HCT116 (cell line): ENCODE data around the gene CTTNBP2NL. TPM values are rescaled to one million over a fixed set of nuclear protein-coding genes. Genes with fewer than 3 reads are reported as not detected.

Experiments used
- ATAC-seq: fragments of 200-7000 bp; cut with Tn5 transposase; 2 replicates; pipeline ENCODE4 v1.9.1; 2020; ENCODE audit warnings: mild to moderate bottlenecking, moderate library complexity
- BruUV-seq: library from RNA; stranded (reverse); fragments of 400-500 nt; replicated peaks from 2 replicates; lab custom pipeline; 2021; lab: Mats Ljungman, UMichigan
- CTCF ChIA-PET: fragments of 300-600 bp; sonication (Branson Sonifier 250); formaldehyde crosslinking; loops from one replicate; lab custom pipeline; 2021; ENCODE audit warnings: antibody characterized with exemption; lab: Charles Lee
- POLR2A ChIA-PET: fragments of 300-600, 350-600 bp; sonication (Branson Sonifier 250); formaldehyde crosslinking; loops from one replicate; lab custom pipeline; 2021; ENCODE audit warnings: antibody characterized with exemption; lab: Charles Lee
- RAD21 ChIA-PET, 2 experiments: fragments of 300-600 bp; sonication (Branson Sonifier 250); formaldehyde crosslinking; loops; one replicate each; lab custom pipeline; 2023; ENCODE audit warnings: low total read pairs in 2 of 2; ENCODE audit not compliant: uncharacterized antibody in 2 of 2, unreplicated experiment in 2 of 2, low non-redundant PET in 1 of 2; lab: Charles Lee
- DNase-seq: peaks from one replicate; pipeline ENCODE4 v3.0.0-alpha.2; 2010; ENCODE audit warnings: low read depth, low spot score
- H2AFZ ChIP-seq: fragments of 200-600 bp; shearing (Covaris generic), sonication (generic); 2 replicates; pipeline ENCODE4 v1.6.1; 2017; ENCODE audit warnings: low read depth, mixed run types, mixed read lengths, antibody characterized with exemption, low read length; ENCODE audit not compliant: poor library complexity, severe bottlenecking
- H3K27ac ChIP-seq: 2 replicates; pipeline ENCODE4 v1.5.1; 2012; ENCODE audit warnings: low read depth, low read length
- H3K27me3 ChIP-seq: fragments of 200-600 bp; sonication (generic); 2 replicates; pipeline ENCODE4 v1.6.1; 2016; ENCODE audit warnings: mixed run types, low read length, mixed read lengths; ENCODE audit not compliant: insufficient read depth
- H3K36me3 ChIP-seq, 2 experiments: fragments of 200-500 bp in 1 of 2; fragments of 200-600 bp in 1 of 2; sonication (Bioruptor generic) in 1 of 2; sonication (generic) in 1 of 2; 2 replicates each; pipeline versions ENCODE4 v1.5.1 to v1.6.1; 2014 to 2016; ENCODE audit warnings: low read length in 2 of 2, inconsistent platforms in 1 of 2, mixed read lengths in 1 of 2, mixed run types in 1 of 2; ENCODE audit not compliant: insufficient read depth in 2 of 2, control insufficient read depth in 1 of 2
- H3K4me1 ChIP-seq, 2 experiments: fragments of 200-600 bp in 1 of 2; sonication (generic) in 1 of 2; 2 replicates each; pipeline versions ENCODE4 v1.5.1 to v1.6.1; 2012 to 2017; ENCODE audit warnings: low read length in 2 of 2, inconsistent platforms in 1 of 2, mild to moderate bottlenecking in 1 of 2, mixed read lengths in 1 of 2, mixed run types in 1 of 2, moderate library complexity in 1 of 2; ENCODE audit not compliant: insufficient read depth in 2 of 2, control insufficient read depth in 1 of 2
- H3K4me2 ChIP-seq: fragments of 200-600 bp; sonication (generic); 2 replicates; pipeline ENCODE4 v1.6.1; 2017; ENCODE audit warnings: mixed run types, low read length, mixed read lengths
- H3K4me3 ChIP-seq, 2 experiments: fragments of 200-600 bp in 1 of 2; sonication (generic) in 1 of 2; replicated peaks in 1 of 2; 2 replicates each; pipeline ENCODE4 v1.5.1; 2011 to 2016; ENCODE audit warnings: low read length in 2 of 2, control low read depth in 1 of 2, low read depth in 1 of 2, mild to moderate bottlenecking in 1 of 2, mixed read lengths in 1 of 2, mixed run types in 1 of 2
- H3K79me2 ChIP-seq: fragments of 200-600 bp; sonication (generic); 2 replicates; pipeline ENCODE4 v1.6.1; 2017; ENCODE audit warnings: mild to moderate bottlenecking, mixed run types, low read length, moderate library complexity, mixed read lengths; ENCODE audit not compliant: insufficient read depth
- H3K9ac ChIP-seq: fragments of 200-600 bp; sonication (generic); 2 replicates; pipeline ENCODE4 v1.6.1; 2016; ENCODE audit warnings: low read length, mixed read lengths
- H3K9me2 ChIP-seq: fragments of 200-600 bp; sonication (generic), shearing (Covaris generic); 2 replicates; pipeline ENCODE4 v1.6.1; 2017; ENCODE audit warnings: mixed run types, mild to moderate bottlenecking, moderate library complexity; ENCODE audit not compliant: insufficient read depth
- H3K9me3 ChIP-seq, 2 experiments: fragments of 200-500 bp in 1 of 2; fragments of 200-600 bp in 1 of 2; sonication (Bioruptor generic) in 1 of 2; sonication (generic) in 1 of 2; 2 replicates each; pipeline ENCODE4 v1.6.1; 2014 to 2017; ENCODE audit warnings: low read length in 2 of 2, mixed read lengths in 2 of 2, inconsistent platforms in 1 of 2, low read depth in 1 of 2, mild to moderate bottlenecking in 1 of 2, mixed run types in 1 of 2, moderate library complexity in 1 of 2; ENCODE audit not compliant: control insufficient read depth in 1 of 2, insufficient read depth in 1 of 2
- H4K20me1 ChIP-seq: fragments of 200-600 bp; sonication (generic), shearing (Covaris generic); 2 replicates; pipeline ENCODE4 v1.6.1; 2017; ENCODE audit warnings: mixed run types, mild to moderate bottlenecking, moderate library complexity; ENCODE audit not compliant: insufficient read depth
- CBX3 ChIP-seq: IDR thresholded peaks from 2 replicates; pipeline ENCODE4 v1.6.1; 2012; ENCODE audit warnings: low read depth
- CEBPB ChIP-seq: IDR thresholded peaks from 2 replicates; pipeline ENCODE4 v1.6.1; 2012; ENCODE audit warnings: low read depth
- EGR1 ChIP-seq: IDR thresholded peaks from 2 replicates; pipeline ENCODE4 v1.6.1; 2012; ENCODE audit warnings: low read depth
- ELF1 ChIP-seq: IDR thresholded peaks from 2 replicates; pipeline ENCODE4 v1.6.1; 2012; ENCODE audit warnings: low read depth, borderline replicate concordance
- EZH2 ChIP-seq: fragments of 200-600 bp; sonication (generic); IDR thresholded peaks from 2 replicates; pipeline ENCODE4 v1.6.1; 2017; ENCODE audit warnings: antibody characterized with exemption, mixed run types
- EZH2phosphoT487 ChIP-seq: fragments of 200-600 bp; IDR thresholded peaks from 2 replicates; pipeline ENCODE4 v1.6.1; 2018; ENCODE audit warnings: antibody characterized with exemption, borderline replicate concordance
- FOSL1 ChIP-seq: IDR thresholded peaks from 2 replicates; pipeline ENCODE4 v1.6.1; 2012; ENCODE audit warnings: low read depth
- POLR2A ChIP-seq: IDR thresholded peaks from 2 replicates; pipeline ENCODE4 v1.7.0; 2011; ENCODE audit warnings: borderline replicate concordance; ENCODE audit not compliant: insufficient read depth, insufficient read length; ENCODE audit errors: extremely low read depth
- POLR2AphosphoS5 ChIP-seq: IDR thresholded peaks from 2 replicates; pipeline ENCODE4 v1.6.1; 2011; ENCODE audit warnings: mild to moderate bottlenecking, low read depth, low read length, moderate library complexity
- RAD21 ChIP-seq: IDR thresholded peaks from 2 replicates; pipeline ENCODE4 v1.6.1; 2012; ENCODE audit warnings: low read depth, mild to moderate bottlenecking
- SIN3A ChIP-seq: IDR thresholded peaks from 2 replicates; pipeline ENCODE4 v1.6.1; 2012; ENCODE audit warnings: low read depth
- SRF ChIP-seq: IDR thresholded peaks from 2 replicates; pipeline ENCODE4 v1.6.1; 2012; ENCODE audit warnings: low read depth
- TCF7L2 ChIP-seq: IDR thresholded peaks from 2 replicates; pipeline ENCODE4 v1.7.0; 2011; ENCODE audit warnings: borderline replicate concordance, inconsistent platforms; ENCODE audit not compliant: insufficient read depth, insufficient read length; ENCODE audit errors: extremely low read depth
- YY1 ChIP-seq: IDR thresholded peaks from 2 replicates; pipeline ENCODE4 v1.6.1; 2011; ENCODE audit warnings: low read length, low read depth, moderate library complexity, mild to moderate bottlenecking; ENCODE audit not compliant: insufficient replicate concordance; ENCODE audit errors: extremely low read depth
- ZFX ChIP-seq: fragments of 450-650 bp; IDR thresholded peaks from 2 replicates; pipeline ENCODE4 v1.6.1; 2017
- ZNF274 ChIP-seq: fragments of 200-500 bp; sonication (Bioruptor generic); IDR thresholded peaks from 2 replicates; pipeline ENCODE4 v1.6.1; 2014; ENCODE audit warnings: mild to moderate bottlenecking, low read depth, low read length, inconsistent platforms
- intact Hi-C: fragments of 100-400 bp; cut with micrococcal nuclease; formaldehyde crosslinking; loops from 2 replicates; pipeline ENCODE4 v1.10.0; 2022
- total RNA-seq: library from RNA; stranded (reverse); gene quantifications from one replicate; pipeline ENCODE4 v1.2.1, GENCODE V29; 2021; ENCODE audit not compliant: unreplicated experiment
- TF ChIP-seq, protein P1 (sequence below): IDR thresholded peaks from 2 replicates; pipeline ENCODE4 v1.6.1; 2012
- TF ChIP-seq, protein P2 (sequence below), 3 experiments: fragments of 200-600 bp in 1 of 3; sonication (generic) in 1 of 3; IDR thresholded peaks in 2 of 3; conservative IDR thresholded peaks in 1 of 3; 2 replicates each; pipeline ENCODE4 v1.5.1; 2012 to 2017; ENCODE audit warnings: low read depth in 2 of 3, low read length in 2 of 3, antibody characterized with exemption in 1 of 3, borderline replicate concordance in 1 of 3, control low read depth in 1 of 3, mild to moderate bottlenecking in 1 of 3, mixed read lengths in 1 of 3, mixed run types in 1 of 3, moderate library complexity in 1 of 3; ENCODE audit not compliant: insufficient read depth in 1 of 3
- TF ChIP-seq, protein P3 (sequence below): IDR thresholded peaks from 2 replicates; pipeline ENCODE4 v1.6.1; 2011; ENCODE audit warnings: mild to moderate bottlenecking, low read length, moderate library complexity; ENCODE audit not compliant: insufficient replicate concordance; ENCODE audit errors: extremely low read depth
- TF ChIP-seq, protein P4 (sequence below): IDR thresholded peaks from 2 replicates; pipeline ENCODE4 v1.6.1; 2012

CTTNBP2NL gene
- total RNA-seq, 1 experiment from 2014 or later = 18.0 TPM

DNA sequence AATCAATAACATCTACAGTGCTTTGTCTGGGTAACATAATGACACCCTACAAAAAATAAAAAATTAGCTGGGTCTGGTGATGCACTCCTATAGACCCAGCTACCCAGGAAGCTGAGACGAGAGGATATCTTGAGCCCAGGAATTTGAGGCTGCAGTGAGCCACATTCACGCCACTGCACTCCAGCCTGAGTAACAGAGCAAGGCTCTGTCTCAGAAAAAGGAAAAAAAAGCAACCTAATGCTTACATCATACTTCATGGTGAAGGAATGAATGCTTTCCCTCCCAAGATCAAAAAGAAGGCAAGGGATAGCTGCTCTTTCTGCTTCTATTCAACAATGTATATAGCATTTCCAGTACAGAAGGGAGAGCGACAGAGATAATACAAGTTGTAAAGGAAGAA is 24.2 kb upstream of the CTTNBP2NL start:
- no peaks in the 10 kb centered on the region for H3K9me3 ChIP-seq
- ChIA-PET POLR2A (no interaction called here), CTCF (no interaction called here)
- intact Hi-C loops = no loop called here
- H4K20me1 ChIP-seq = no peaks in the 10 kb centered on the region
- no peak for ATAC-seq
- H2AFZ ChIP-seq = no peak overlapping the region
- no peaks in the 10 kb centered on the region for H3K79me2 ChIP-seq
- H3K4me1 ChIP-seq = peaks cover 0 to 4% of the 10 kb centered on the region in 2 experiments; a peak in 1 of 4 replicates
- H3K4me3 ChIP-seq = no peak overlapping the region
- no peak overlapping the region for H3K27ac ChIP-seq
- H3K27me3 ChIP-seq = no peaks in the 10 kb centered on the region
- H3K36me3 ChIP-seq = no peaks in the 10 kb centered on the region
- no peak for TF ChIP-seq TCF7L2
- TF ChIP-seq, protein P1, sequence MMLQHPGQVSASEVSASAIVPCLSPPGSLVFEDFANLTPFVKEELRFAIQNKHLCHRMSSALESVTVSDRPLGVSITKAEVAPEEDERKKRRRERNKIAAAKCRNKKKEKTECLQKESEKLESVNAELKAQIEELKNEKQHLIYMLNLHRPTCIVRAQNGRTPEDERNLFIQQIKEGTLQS = no peak
- no peak for TF ChIP-seq RAD21
- TF ChIP-seq, protein P2, sequence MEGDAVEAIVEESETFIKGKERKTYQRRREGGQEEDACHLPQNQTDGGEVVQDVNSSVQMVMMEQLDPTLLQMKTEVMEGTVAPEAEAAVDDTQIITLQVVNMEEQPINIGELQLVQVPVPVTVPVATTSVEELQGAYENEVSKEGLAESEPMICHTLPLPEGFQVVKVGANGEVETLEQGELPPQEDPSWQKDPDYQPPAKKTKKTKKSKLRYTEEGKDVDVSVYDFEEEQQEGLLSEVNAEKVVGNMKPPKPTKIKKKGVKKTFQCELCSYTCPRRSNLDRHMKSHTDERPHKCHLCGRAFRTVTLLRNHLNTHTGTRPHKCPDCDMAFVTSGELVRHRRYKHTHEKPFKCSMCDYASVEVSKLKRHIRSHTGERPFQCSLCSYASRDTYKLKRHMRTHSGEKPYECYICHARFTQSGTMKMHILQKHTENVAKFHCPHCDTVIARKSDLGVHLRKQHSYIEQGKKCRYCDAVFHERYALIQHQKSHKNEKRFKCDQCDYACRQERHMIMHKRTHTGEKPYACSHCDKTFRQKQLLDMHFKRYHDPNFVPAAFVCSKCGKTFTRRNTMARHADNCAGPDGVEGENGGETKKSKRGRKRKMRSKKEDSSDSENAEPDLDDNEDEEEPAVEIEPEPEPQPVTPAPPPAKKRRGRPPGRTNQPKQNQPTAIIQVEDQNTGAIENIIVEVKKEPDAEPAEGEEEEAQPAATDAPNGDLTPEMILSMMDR (IDR thresholded peaks at IDR 0.05 in 2 of 3, conservative IDR thresholded peaks at IDR 0.05 in 1 of 3; ENCODE audit: borderline replicate concordance in 1 of 3, insufficient read depth in 1 of 3, low read depth in 2 of 3, low read length in 2 of 3) = no peak
- TF ChIP-seq ELF1 = no peak
- TF ChIP-seq POLR2A = no peak
- no peak for TF ChIP-seq ZFX
- no peak for TF ChIP-seq CBX3
- TF ChIP-seq EGR1 = no peak
- TF ChIP-seq EZH2phosphoT487 = no peak
- TF ChIP-seq, protein P3, sequence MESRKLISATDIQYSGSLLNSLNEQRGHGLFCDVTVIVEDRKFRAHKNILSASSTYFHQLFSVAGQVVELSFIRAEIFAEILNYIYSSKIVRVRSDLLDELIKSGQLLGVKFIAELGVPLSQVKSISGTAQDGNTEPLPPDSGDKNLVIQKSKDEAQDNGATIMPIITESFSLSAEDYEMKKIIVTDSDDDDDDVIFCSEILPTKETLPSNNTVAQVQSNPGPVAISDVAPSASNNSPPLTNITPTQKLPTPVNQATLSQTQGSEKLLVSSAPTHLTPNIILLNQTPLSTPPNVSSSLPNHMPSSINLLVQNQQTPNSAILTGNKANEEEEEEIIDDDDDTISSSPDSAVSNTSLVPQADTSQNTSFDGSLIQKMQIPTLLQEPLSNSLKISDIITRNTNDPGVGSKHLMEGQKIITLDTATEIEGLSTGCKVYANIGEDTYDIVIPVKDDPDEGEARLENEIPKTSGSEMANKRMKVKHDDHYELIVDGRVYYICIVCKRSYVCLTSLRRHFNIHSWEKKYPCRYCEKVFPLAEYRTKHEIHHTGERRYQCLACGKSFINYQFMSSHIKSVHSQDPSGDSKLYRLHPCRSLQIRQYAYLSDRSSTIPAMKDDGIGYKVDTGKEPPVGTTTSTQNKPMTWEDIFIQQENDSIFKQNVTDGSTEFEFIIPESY = no peak
- TF ChIP-seq SRF = no peak
- no peak for TF ChIP-seq EZH2
- no peak for TF ChIP-seq YY1
- TF ChIP-seq POLR2AphosphoS5 = no peak
- TF ChIP-seq CEBPB = no peak
- TF ChIP-seq ZNF274 = no peak
- TF ChIP-seq FOSL1 = no peak
- TF ChIP-seq, protein P4, sequence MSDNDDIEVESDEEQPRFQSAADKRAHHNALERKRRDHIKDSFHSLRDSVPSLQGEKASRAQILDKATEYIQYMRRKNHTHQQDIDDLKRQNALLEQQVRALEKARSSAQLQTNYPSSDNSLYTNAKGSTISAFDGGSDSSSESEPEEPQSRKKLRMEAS = no peak
- no peak for TF ChIP-seq SIN3A
- TF ChIP-seq, all 23 proteins: peak for 0
- Histone ChIP-seq H3K9me2 (no peaks in the 10 kb centered on the region), H3K4me2 (no peak overlapping the region), H3K9ac (no peak overlapping the region)
- RAD21 ChIA-PET = no interaction called here
- BruUV-seq = no TSS peak
- DNase-seq = no peak
